GF-D8 (cell line): ENCODE results near the gene BBS4.
"Not testable (repeated sequence)": the region's sequence is repeated elsewhere in the genome, so short reads cannot be mapped to it uniquely, and the experiment has no call there.

ENCODE experiments used
- DNase-seq: peaks from one replicate; lab custom pipeline; 2025; lab: John Stamatoyannopoulos, UW

Gene BBS4, protein sequence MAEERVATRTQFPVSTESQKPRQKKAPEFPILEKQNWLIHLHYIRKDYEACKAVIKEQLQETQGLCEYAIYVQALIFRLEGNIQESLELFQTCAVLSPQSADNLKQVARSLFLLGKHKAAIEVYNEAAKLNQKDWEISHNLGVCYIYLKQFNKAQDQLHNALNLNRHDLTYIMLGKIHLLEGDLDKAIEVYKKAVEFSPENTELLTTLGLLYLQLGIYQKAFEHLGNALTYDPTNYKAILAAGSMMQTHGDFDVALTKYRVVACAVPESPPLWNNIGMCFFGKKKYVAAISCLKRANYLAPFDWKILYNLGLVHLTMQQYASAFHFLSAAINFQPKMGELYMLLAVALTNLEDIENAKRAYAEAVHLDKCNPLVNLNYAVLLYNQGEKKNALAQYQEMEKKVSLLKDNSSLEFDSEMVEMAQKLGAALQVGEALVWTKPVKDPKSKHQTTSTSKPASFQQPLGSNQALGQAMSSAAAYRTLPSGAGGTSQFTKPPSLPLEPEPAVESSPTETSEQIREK

DNA sequence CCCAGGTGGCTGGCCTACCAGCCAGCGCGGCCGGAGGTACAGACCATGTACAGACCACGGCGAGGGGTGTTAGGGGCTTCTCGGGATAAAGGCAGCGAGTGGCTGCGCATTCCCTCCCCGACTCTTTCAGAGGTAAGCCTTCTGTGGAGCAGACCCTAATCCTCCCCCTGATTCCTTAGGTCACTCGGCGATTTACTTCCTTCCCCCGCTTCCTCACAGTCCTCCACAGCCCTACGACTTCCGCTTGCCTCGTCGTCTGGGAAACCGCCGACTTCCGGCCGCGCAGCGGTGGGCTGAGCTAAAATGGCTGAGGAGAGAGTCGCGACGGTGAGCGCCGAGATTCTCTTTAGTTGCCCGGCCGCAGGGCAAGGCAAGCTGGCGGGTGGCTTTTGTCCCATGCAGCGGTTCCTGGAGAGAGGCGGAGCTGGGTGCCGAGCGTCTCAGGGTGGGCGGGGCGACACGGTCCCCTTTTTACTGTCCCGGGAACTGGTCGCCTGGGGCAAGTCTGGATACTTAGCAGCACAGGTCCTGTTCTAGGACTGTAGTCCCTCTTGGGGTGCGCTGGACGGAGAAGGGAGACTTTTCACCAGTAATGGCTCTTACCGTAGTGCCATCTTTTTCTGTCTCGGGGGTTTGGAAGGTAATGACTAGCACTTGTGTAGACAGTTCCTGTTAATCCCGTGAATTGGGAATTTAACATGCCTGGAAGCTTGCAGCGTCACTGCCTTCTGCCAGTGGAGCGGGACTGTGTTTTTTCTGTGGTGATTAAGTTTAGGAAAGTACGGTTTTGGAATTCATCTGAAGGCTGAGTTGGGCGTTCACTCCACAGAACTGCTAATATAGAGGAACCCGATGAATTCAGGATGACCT, at the start of gene BBS4, which contains the start of gene HIGD2B:
TSS of gene BBS4 (plus strand) at position 283 of the 870 bp plus-strand sequence. CDS start at position 304, 21 bp downstream.
TSS of gene HIGD2B (minus strand) at position 258 of the 870 bp plus-strand sequence. CDS start 9,808 bp downstream, outside the sequence.
- no peak for DNase-seq

DNA sequence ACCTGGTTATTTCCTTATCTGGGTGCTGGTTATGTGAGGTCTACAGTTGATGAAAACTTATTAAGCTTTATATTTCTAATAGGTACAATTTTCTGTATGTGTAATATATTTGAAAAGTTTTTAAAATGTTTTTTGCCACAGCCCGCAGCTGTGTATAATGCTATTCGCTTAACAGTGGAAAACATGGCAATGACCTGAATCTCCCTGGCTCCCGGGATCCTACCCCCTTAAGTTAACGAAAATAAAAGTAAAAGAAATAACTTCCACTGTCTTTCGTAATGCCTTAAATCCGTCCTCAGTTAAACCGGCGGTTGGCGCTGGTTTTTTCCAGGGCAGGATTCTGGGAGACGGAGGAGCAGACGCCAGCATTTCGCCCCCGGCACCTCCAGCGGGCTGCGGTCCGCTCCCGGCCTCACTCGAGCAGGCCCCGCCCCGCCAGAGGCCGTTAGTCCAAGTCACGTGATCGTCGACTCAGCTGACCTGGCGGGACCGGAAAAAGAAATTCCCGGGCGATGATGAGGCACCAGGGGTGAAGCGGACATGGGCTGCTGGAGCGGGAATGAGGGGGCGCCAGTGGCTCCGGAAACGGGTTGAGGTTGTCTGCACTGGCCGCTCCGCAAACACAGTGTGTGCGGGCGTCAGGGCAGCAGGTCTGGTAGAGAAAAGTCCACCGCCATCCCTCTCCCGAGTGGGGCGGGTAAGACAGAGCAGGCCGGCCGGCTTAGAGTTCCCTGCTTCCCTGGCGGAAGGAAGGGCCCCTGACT, 49.3 kb upstream of the BBS4 start:
- DNase-seq = not testable (repeated sequence)

DNA sequence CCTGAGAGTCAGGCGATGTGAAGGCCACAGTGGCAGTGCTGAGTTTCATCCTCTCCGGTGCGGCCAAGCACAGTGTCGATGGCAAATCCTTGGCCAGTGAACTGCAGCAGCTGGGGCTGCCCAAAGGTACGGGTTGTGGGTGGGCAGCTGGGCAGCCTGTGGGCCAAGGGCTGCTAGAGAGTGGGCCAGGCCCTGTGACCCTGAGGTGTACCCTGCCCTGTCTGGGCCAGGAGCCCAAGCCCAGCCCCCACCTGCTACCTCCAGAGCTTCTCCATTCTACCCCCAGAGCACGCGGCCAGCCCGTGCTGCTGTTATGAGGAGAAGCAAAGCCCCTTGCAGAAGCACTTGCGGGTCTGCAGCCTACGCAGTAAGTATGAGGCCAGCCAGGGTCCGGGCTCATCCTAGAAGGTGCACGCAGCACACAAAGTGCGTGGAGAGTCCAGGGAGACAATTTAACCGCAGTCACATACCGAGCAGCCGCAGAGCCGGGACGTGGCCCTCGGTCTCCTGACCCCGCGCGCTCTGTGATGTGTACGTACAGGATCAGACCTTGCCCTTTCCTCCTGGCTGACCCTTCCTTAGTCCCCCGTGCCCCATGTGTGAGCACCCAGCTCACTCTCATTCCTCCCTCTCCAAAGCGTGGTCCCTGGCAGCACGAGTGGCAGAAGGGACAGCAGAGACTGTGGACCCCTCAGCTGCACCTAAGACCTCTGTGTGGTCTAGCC, 46.1 kb upstream of the BBS4 start:
- not testable (repeated sequence) for DNase-seq

DNA sequence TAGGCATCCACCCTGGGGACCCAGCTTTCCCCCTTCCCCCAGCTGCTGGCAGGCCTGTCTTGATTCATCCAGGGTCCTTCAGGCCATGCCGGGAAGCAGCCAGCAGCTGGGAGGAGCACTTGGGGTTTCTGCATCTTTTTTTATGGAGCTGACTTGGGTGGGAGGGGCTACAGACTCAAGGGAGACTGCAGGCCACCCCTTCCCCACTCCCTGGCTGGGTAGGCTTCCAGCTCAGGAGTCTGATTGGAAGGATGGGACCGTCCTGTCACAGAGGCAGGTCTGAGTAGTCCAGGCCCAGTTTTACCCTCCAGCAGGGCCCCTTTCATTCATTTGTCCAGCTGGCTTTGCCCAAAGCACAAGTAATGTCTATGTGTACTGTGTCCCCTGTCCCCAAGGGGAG, 43.7 kb upstream of the BBS4 start:
- not testable (repeated sequence) for DNase-seq

DNA sequence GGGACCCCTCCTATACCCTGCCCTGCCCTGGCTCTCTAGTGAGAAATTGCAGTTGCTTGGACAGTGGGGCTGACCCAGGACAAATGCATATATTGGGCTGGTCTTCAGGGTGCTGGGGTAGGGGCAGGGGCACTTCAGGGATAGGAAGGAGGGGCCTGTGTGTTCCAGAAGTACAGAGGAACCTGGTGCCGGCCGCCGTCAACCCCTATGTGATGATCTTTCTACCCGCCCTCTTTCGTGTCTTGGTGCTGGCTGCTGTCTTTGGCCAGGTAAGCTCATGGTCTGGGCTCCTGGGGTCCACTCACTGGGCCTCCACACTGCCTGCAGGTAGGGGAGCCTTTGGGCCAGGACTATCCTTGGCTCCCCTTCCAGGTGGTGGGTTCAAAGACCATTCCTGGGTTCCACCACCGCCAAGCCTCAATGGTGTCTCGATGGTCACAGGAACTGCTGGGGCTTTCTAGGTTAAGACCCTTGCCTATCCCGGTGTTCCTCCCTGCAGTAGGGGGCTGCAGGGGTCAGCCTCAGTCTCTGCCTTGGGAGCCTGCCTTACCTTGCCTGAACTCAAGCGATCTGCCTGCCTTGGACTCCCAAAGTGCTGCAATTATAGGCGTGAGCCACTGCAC, 37.3 kb upstream of the BBS4 start:
- DNase-seq = not testable (repeated sequence)

DNA sequence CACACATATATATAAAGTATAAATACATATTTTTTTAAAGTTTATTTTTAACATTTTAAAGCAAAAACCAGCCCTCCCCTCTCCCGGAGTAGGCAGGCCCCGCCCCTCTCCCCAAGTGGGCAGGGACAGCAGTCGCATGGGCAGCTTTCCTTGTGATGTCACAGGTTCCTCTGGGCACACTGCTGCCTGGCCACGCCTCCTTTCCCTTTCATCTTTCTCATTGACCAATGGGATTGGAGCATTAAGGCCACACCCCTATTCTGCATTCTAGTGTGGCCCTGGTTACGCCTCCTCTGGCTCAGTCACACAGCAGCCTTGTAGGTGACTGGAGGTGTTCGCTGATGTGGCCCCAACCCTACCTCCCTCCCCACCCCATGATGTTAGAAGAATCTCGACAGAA, 31.6 kb upstream of the BBS4 start, which contains the start of gene GOLGA6B:
TSS of gene GOLGA6B (plus strand) at position 301 of the 400 bp plus-strand sequence. CDS start at position 342, 41 bp downstream.
- not testable (repeated sequence) for DNase-seq

DNA sequence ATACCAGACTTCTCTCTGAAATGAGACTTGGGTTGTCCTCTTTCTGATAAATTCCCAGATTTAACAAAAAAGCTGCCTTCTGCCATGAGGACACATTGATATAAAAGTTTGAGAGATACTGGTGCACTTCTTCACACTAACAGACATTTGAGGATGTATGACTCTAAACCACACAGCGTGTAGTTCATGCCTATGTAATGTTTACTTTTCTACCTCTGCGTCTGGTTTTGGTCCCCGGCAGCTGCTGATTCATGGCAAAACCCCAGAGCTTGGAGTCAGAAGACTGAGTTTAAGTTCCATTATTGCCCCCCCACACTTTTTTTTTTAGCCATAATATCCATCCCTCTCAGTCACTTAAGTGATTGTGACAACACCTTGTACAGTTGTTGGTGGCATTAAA, 30.0 kb upstream of the BBS4 start:
- DNase-seq = not testable (repeated sequence)

DNA sequence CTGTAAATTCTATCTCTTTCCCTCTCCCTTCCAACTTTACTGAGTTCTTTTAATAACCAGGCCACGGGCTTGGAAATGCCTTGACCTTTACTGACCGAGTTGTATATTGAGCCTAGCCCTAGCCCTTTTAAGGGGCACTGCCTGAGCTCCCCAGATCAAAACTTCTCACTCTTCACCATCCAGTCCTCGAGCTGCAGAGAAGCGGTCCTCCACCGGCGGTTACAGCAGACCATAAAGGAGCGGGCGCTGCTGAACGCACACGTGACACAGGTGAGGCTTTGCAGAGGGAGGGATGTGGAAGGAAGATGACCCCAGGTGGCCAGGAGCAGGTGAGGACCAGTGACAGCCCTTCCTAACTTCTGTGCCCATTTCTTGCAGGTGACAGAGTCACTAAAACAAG, 24.9 kb upstream of the BBS4 start:
- not testable (repeated sequence) for DNase-seq

DNA sequence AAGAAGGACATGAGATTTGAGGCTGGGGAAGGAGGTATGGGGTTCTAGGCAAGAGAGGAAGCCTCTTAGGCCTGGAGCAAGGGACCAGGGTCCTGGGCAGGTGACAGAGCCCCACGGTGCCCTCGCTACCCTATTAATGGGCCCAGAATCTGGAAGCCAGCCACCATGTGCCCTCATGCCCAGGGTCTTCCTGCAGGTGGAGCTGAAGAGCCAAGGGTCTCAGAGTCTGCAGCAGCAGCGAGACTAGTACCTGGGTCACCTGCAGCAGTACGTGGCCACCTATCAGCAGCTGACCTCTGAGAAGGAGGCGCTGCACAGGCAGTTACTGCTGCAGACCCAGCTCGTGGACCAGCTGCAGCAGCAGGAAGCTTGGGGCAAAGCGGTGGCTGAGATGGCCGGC, 22.1 kb upstream of the BBS4 start:
- not testable (repeated sequence) for DNase-seq

DNA sequence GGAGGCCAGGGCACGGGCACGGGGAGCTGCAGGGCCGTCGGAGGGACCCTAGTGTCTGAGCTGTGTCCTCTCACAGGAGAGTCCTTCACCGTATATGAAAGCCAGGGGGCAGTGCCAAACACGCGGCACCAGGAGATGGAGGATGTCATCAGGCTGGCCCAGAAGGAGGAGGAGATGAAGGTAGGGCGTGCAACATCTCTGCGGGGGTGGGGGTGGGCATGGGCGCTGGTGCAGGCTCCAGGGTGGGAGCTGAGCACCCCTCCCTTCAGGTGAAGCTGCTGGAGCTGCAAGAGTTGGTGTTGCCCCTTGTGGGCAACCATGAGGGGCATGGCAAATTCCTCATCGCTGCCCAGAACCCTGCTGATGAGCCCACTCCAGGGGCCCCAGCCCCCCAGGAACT, 20.3 kb upstream of the BBS4 start:
- not testable (repeated sequence) for DNase-seq

DNA sequence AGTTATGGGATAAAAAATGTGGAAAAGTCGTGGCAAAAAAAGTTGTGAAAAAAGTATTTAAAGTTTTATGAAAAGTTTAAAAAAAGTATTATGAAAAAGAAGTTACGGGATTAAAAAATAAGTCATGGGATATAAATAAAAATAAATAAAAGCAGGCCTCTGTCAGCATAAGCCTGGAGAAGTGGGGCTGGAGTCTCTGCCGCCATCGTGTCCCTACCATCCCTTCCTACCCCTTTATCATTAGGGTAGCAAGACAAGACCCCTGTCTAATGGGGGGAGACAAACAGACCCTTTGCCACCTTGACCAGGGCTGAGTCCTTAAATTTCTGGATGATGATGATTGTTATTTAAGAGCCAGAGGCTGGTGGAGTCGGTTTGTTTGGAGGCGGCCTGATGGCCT, 16.2 kb upstream of the BBS4 start:
- DNase-seq = not testable (repeated sequence)

DNA sequence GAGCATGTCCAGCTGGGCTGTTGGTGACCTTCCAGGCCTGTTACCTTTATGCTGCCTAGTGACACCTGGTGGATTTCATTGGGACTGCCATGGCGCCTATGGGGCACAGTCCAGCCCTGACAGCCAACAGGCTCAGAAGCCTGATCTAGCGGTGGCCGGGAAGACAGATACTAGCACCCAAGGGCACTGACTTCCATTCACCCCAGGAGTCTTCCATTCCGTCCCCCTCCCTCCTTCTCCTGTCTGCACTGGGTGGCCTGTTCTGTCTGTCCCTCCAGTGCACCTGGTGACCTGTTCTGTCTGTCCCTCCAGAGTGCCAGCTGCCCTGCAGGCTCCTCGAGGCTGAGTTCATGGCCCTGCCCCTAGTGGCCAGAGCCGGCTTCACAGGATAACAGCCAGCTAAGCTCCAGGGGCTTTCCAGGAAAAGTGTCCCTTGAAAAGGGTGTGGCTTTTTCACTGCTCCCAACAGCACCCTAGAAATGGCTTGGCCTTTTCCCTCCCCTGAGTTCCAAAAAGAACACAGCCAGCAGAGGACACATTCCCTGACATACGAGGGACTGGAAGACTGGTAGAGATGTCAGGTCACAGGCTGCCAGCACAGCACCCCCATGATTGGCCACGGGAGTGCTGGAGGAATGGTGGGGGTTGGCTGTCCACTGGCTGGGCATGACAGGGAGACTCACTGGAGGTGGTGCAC, 15.2 kb upstream of the BBS4 start:
- DNase-seq = not testable (repeated sequence)

DNA sequence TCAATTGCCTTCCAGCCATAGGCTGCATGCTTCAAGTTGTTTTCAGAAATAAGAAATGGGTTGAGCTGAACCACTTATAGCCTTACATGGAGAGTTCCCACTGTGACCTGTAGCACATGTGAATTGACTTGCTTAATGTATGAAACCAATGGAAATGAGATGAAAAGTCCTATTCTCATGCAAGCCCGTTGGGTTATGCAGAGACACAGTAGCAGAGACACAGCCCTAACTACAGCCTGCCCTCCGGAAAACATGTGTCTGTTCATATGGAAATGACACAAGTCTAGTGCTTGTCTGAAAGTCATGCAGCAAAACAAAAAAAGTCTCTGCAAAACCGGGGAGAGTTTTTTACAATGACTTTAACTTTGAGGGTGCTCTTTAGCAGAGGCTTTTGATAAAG, 14.5 kb upstream of the BBS4 start:
- DNase-seq = no peak

DNA sequence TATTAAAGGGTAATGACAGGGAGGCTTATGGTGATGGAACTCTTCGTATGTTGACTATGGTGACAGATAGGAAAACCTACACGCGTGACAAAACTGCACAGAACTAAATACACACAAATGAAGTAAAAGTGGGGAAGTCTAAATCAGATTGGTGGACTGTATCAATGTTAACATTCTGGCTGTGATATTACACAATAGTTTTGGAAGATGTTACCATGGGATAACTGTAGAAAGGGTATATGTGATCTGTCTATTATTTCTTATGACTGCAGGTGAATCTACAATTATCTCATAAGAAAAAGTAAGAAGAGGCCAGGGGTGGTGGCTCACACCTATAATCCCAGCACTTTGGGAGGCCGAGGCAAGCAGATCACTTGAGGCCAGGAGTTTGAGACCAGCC, 9.2 kb upstream of the BBS4 start:
- no peak for DNase-seq

DNA sequence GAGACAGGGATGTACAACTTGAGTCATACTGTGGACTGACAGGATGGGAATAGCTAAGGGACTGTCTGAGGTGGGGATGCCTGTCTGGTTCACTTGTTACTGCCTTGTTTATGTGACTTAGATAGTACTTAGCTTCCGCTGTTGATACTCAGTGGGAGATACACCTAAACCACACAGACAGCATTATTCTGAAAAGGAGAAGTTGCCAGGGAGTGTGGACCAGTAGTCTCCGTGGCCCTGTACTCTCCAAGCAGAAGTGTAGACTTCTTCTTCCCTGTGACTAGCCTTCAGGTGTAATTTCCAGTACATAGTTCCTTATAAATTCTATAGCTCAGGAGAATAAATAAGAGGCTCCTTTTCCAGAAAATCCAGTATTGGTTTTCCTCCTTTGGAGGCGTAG, 5.1 kb upstream of the BBS4 start:
- no peak for DNase-seq

DNA sequence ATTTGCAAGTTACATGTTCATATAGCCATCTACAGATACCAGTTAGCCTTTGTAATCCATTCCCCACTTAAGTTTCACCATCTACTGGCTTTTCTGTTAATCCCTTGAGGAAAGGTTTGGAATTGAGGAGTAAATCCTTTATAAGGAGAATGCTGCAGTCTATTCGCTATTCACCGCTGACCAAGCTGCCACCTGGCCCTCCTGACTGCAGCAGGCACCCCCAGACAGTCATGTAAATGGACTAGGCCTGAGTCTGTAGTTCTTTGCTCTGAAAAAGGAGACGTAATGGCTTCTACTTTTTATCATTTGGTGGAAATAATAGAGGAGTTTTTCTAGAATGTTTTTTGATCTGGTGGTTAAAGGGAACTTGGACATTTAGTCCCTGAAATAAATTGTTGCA, 3.2 kb upstream of the BBS4 start:
- DNase-seq = no peak

DNA sequence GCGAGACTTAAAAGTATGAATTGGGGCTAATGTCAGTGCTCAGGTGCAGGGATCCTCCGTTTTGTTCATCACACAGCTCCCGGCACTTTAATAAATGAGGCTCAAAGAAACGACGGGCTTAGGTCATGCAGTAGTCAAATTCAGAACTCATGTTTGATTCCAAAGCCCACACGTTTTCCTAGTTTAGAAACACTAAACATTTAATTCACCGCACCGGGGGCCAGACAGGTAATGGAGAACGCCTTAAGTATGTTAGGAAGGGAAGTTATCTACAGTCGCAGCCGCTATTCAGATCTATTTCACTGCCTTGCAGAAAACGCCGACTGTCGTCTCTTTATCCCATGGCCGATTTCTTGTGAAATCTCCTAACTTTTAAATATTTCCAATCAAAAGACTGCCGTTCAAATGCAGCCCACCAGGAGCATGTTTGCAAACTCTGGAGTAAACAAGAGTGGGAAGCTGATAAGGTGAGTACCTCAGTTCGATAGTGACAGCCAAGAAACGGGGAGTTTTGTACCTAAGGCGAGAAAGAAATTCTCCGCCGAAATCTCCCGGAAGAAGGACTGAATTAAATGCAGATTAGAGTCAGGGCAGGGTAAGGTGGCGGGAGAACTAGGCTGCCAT, 594 bp upstream of the BBS4 start:
- no peak for DNase-seq

DNA sequence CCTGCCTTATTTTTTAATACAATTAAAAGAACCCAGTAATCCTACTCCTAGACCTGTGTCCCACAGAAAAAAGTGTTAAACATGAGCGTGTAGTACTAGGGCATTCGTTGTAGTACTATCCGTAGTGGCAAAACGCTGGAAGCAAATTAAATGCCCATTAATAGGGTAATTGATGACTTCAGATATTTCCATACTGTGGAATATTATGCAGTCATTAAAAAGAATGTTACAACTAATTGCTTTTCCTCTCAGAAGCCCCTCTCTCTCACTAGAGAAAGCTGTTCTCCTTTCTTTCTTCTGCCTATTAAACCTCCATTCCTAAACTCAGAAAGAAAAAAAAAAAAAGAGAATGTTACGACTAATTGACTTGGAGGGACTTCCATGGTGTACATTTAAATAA, 2.7 kb downstream of the BBS4 start:
- DNase-seq = no peak

DNA sequence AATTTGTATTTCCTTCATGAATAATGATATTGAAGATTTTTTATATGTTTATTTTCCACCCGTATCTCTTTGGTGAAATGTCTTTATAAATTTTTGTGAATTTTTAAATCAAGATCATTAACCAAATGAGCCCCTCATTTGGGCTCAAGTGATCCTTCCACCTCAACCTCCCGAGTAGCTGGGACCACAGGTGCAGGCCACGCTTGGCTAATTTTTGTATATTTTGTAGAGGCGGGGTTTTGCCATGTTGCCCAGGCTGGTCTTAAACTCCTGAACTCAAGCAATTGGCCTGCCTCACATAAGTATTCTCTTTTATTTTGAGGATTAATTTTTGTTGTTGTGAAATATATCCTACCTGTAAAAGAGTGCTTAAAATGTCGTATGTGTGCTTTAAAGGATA, 4.9 kb downstream of the BBS4 start:
- DNase-seq = no peak
